Glutamatergic neuron (in vitro differentiated cells): Measurements from ENCODE around the gene ZNF646. TPM values are rescaled to one million over a fixed set of nuclear protein-coding genes. Genes with fewer than 3 reads are reported as not detected.
A peak's percentile ranks its signal among the peaks of the same experiment; 100 is the strongest.

ENCODE experiments used
- DNase-seq: peaks from one replicate; pipeline ENCODE4 v3.0.0; 2022
- H3K27ac Mint-ChIP-seq: one replicate; pipeline ENCODE4 v1.8.0; 2020; ENCODE audit warnings: mild to moderate bottlenecking, mixed read lengths, inconsistent platforms; ENCODE audit not compliant: unreplicated experiment
- H3K27me3 Mint-ChIP-seq: one replicate; pipeline ENCODE4 v1.8.0; 2020; ENCODE audit warnings: mild to moderate bottlenecking, moderate library complexity, mixed read lengths, inconsistent platforms; ENCODE audit not compliant: unreplicated experiment
- H3K36me3 Mint-ChIP-seq: one replicate; pipeline ENCODE4 v1.8.0; 2020; ENCODE audit warnings: mild to moderate bottlenecking, mixed read lengths, inconsistent platforms; ENCODE audit not compliant: unreplicated experiment
- H3K4me1 Mint-ChIP-seq: one replicate; pipeline ENCODE4 v1.8.0; 2020; ENCODE audit warnings: mild to moderate bottlenecking, low read depth, mixed read lengths, inconsistent platforms; ENCODE audit not compliant: unreplicated experiment
- H3K4me3 Mint-ChIP-seq: one replicate; pipeline ENCODE4 v1.8.0; 2020; ENCODE audit warnings: mild to moderate bottlenecking, mixed read lengths, inconsistent platforms; ENCODE audit not compliant: unreplicated experiment
- H3K9me3 Mint-ChIP-seq: one replicate; pipeline ENCODE4 v1.8.0; 2020; ENCODE audit warnings: mild to moderate bottlenecking, moderate library complexity, mixed read lengths, inconsistent platforms; ENCODE audit not compliant: unreplicated experiment
- total RNA-seq: library from RNA; stranded (reverse); fragmentation: NEBNext Ultra II Directional; extraction: Animal tissue kit (Norgen Biotek cat#: 25700); gene quantifications from one replicate; pipeline ENCODE4 v1.2.1, GENCODE V29; 2021; ENCODE audit not compliant: unreplicated experiment
- TF ChIP-seq, protein P1 (sequence below): fragments of 200-600 bp; sonication (generic); IDR thresholded peaks from one replicate; pipeline ENCODE4 v1.5.0; 2021; ENCODE audit not compliant: partially characterized antibody, unreplicated experiment

Gene ZNF646
- total RNA-seq, 1 donor from 2014 or later: 33.1 TPM

DNA sequence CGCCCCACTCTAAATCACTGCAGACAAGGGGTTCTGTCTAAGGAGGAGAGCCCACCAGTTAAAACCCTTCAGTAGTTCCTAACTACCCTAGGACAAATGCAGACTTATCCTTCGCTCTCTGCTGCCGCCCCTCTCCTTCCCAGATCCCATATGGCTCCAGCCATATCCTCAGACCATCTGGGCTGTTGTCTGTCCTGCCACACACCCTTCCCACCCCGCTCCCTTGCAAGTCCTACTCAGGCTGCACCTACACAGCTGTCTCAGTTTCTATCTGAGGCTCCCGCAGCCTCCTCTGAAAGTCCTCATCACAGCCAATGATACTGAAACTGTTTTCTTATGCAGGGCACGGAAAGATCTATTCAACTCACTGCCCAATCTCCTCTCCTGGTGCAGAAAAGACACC, 33.2 kb downstream of the ZNF646 start:
- no peaks in the 10 kb centered on the region for H3K36me3 Mint-ChIP-seq

DNA sequence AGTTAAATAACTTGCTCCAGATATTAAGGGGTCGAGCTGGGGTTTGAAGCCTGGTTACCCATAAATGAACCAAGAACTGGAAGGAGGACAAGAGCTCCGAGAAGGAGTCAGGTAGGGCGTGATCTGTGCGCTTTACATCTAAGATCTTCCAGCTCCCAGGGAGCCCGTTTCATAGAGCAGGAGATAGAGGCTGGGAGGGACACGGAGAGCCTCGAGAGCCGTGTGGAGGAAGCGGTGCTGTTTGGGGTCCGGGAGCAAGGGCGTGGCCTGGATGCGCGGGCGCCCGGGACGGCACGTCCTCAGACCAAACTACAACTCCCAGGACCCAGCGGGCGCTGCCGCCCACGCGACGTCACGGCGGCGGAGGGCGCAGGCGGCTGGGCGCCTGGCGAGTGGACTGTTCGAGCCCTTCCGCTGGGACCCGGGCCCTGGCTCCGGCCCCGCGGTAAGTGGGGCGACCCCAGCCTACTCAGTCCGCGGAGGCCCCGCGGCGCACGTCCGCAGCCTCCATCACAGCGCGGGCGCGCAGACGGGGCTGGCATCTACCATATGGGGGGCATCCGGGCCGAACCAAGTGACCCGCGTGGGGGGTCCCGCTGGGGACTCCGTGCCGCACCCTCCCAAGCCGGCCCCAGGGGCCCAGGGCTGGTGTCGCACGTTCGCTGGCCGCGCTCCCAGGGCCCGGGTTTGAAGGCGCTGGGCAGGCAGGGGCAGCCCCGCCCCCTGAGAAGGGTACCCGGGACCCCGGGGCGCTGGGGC, 34.0 kb downstream of the ZNF646 start, which contains the start of gene BCKDK:
Gene BCKDK, plus strand, starts transcription at position 352 of the 759 bp plus-strand sequence. CDS start 838 bp downstream, outside the sequence.
- peak within 1 kb of the TSS; percentile 89 for H3K4me3 Mint-ChIP-seq
- H3K27me3 Mint-ChIP-seq: peaks cover 8% of the 10 kb centered on the region
- TF ChIP-seq, protein P1, sequence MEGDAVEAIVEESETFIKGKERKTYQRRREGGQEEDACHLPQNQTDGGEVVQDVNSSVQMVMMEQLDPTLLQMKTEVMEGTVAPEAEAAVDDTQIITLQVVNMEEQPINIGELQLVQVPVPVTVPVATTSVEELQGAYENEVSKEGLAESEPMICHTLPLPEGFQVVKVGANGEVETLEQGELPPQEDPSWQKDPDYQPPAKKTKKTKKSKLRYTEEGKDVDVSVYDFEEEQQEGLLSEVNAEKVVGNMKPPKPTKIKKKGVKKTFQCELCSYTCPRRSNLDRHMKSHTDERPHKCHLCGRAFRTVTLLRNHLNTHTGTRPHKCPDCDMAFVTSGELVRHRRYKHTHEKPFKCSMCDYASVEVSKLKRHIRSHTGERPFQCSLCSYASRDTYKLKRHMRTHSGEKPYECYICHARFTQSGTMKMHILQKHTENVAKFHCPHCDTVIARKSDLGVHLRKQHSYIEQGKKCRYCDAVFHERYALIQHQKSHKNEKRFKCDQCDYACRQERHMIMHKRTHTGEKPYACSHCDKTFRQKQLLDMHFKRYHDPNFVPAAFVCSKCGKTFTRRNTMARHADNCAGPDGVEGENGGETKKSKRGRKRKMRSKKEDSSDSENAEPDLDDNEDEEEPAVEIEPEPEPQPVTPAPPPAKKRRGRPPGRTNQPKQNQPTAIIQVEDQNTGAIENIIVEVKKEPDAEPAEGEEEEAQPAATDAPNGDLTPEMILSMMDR: no peak
- peaks cover 13% of the 10 kb centered on the region for H3K9me3 Mint-ChIP-seq
- DNase-seq: peak; percentile 86
- H3K36me3 Mint-ChIP-seq: no peaks in the 10 kb centered on the region
- H3K27ac Mint-ChIP-seq: peak within 1 kb of the TSS; percentile 99
- peaks cover 11% of the 10 kb centered on the region for H3K4me1 Mint-ChIP-seq

More for the DNA sequence above, 33.2 kb downstream of the ZNF646 start:
- Mint-ChIP-seq H3K27me3 (peaks cover 8% of the 10 kb centered on the region), H3K27ac (peak overlapping the region; percentile 99), H3K4me3 (peak overlapping the region; percentile 89), H3K4me1 (peaks cover 11% of the 10 kb centered on the region), H3K9me3 (peaks cover 17% of the 10 kb centered on the region)
- peak; percentile 58 for DNase-seq
- TF ChIP-seq, protein P1: no peak

DNA sequence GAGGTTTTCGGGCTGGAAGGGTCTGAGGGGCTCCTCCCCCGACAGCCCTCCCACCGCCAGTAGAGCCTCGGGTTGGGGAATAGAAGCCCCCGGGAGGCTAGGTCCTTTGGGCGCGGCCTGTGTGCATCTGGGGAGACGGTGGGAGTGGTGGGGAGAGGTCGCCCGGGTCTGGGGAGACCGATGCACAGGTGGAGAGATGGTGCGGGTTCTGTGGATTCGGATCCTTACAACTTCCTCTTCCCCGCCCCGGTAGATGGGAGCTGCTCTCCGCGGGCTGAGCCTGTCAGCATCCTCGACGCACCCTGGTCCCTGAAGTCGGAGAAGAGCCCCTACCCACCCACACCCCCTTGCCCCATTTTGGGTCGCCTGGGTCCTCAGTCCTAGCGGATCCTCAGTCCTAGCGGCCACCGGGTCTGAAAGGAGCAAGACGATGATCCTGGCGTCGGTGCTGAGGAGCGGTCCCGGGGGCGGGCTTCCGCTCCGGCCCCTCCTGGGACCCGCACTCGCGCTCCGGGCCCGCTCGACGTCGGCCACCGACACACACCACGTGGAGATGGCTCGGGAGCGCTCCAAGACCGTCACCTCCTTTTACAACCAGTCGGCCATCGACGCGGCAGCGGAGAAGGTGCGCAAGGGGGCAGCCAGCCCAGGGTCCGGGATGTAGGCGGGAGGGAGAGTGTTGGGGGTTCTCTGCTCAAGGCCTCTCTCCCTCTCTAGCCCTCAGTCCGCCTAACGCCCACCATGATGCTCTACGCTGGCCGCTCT, 34.8 kb downstream of the ZNF646 start:
- no peaks in the 10 kb centered on the region for H3K36me3 Mint-ChIP-seq
- peak overlapping the region; percentile 83 for H3K4me3 Mint-ChIP-seq
- peaks cover 11% of the 10 kb centered on the region for H3K4me1 Mint-ChIP-seq
- TF ChIP-seq, protein P1: no peak
- peak overlapping the region; percentile 59 for H3K27ac Mint-ChIP-seq
- no peak for DNase-seq
- H3K27me3 Mint-ChIP-seq: peaks cover 8% of the 10 kb centered on the region
- peaks cover 13% of the 10 kb centered on the region for H3K9me3 Mint-ChIP-seq

DNA sequence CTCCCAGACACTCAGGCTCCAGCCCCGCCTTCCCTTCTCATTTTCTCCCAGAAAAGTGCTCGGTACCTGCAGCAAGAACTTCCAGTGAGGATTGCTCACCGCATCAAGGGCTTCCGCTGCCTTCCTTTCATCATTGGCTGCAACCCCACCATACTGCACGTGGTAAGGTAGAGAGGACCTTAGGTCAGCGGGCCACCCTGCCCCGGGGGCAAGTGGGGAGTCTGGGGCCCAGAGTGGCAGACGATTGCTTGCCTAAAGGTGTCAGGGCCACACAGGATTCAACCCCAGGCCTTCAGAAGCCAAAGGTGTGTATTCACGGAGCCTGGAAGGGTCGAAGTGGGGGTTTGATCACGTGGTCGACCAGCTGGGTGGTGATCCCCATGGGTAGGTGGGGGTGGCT, 35.4 kb downstream of the ZNF646 start:
- Mint-ChIP-seq H3K9me3 (peaks cover 13% of the 10 kb centered on the region), H3K36me3 (no peaks in the 10 kb centered on the region), H3K4me3 (peak overlapping the region; percentile 83), H3K4me1 (peaks cover 11% of the 10 kb centered on the region), H3K27ac (peak overlapping the region; percentile 59), H3K27me3 (peaks cover 8% of the 10 kb centered on the region)
- TF ChIP-seq, protein P1: no peak
- DNase-seq: no peak
